ENCODE measurements around the gene SNAPC4. TPM values are rescaled to one million over a fixed set of nuclear protein-coding genes. Genes with fewer than 3 reads are reported as not detected.
A peak's percentile ranks its signal among the peaks of the same experiment; 100 is the strongest.

SNAPC4 gene
- polyA plus RNA-seq, 2 of the 4 experiments (the other 2 are of a cell fraction), result 2.7 to 10.3 TPM

- ChIA-PET CTCF (interaction anchor here (1.3 to 4.2 kb wide), 9 partner anchors 12 to 96 kb away, joined by 3 to 30 read pairs (median 4); no protein-coding TSS in a partner anchor), POLR2A (no interaction called here)
- no peak for ATAC-seq
- Histone ChIP-seq H3K4me2 (no peak overlapping the region), H3K27ac (no peak overlapping the region), H3K9me3 (no peaks in the 10 kb centered on the region), H3K4me3 (no peak overlapping the region), H3K4me1 (peaks cover 17% of the 10 kb centered on the region)
- no peak for FAIRE-seq
- no peak for TF ChIP-seq POLR2AphosphoS2 (conservative IDR thresholded peaks at IDR 0.05; ENCODE audit: low read length)
- TF ChIP-seq EHF (CRISPR knock-in tag; IDR thresholded peaks at IDR 0.05), result no peak
- TF ChIP-seq ESRRA (IDR thresholded peaks at IDR 0.05; ENCODE audit: borderline replicate concordance, low read length), result no peak
- DNase-seq (ENCODE audit: low read depth in 1 of 2, low spot score in 1 of 2), result no peak
- WGBS (ENCODE audit: missing lambda C conversion rate), result 85% methylated on average over 17 of the region's 17 CpGs
Measured at GRCh38 chr9:136441681-136442245, 41.8 kb upstream of the SNAPC4 start.

GRCh38 chr9:136441191-136441680 lies 41.3 kb upstream of the SNAPC4 start:
- no peak for DNase-seq (ENCODE audit: low read depth in 1 of 2, low spot score in 1 of 2)
- TF ChIP-seq GATA3 (IDR thresholded peaks at IDR 0.05; ENCODE audit: borderline replicate concordance) (no peak), HOXB13 (CRISPR knock-in tag; IDR thresholded peaks at IDR 0.05; ENCODE audit: low read depth) (no peak)
- POLR2A ChIA-PET, result no interaction called here

DNA sequence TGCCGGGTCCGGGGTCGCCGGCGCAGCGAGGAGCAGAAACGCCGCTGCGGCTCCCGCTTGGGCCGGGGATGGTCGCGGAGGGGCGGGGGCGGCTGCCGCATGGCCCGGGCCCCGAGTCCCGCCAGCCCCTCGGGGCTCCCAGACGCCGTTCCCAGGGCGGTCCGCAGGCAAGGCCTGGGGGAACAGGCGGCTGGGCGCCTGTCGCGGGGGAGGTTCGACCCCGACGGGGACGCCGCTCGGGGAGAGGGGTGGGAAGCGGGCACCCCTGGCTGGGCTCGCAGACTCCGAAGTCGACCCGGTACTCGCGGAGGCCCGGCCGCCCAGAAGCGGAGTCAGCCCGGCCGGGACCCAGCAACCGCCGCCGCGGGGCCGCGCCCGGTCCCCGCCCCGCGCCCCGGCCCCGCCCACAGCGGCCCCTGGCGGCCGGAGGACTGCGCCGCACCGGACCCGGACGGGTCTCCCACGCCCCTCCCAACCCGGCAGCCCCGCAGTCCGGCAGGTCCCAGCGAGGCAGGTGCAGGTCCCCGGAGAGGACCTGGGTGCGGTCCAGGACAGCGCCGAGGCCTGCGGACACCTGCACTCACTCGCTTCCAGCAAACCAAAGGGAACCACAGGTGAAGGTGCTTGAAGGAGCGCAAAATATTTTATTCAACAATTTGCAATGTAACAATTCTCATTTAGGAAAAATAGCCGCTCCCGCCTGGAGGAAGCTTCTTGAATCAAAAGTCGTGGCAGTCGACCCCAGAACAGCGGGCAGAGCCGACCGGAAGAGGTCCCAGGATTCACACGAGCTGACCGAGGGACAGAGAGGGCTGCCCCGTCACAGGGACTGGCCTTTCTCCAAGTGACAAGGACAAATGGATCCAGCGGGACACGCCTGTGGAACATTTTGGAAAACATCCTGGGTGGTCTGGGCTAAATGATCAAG lies 39.8 kb upstream of the SNAPC4 start, which contains the start of gene INPP5E:
Gene INPP5E, minus strand, starts transcription at position 365 of the 928 bp plus-strand sequence. CDS start 426 bp downstream, outside the sequence.
- H3K9me3 ChIP-seq, result no peaks in the 10 kb centered on the region
- 38% methylated on average over 18 of the region's 90 CpGs for WGBS (ENCODE audit: missing lambda C conversion rate)
- CTCF ChIA-PET, result interaction anchor here (0.6 to 4.2 kb wide), 24 partner anchors 10 to 259 kb away, joined by 3 to 30 read pairs (median 4); no protein-coding TSS in a partner anchor
- DNase-seq (ENCODE audit: low read depth in 1 of 2, low spot score in 1 of 2) (peak; percentile 79 to 81), FAIRE-seq (no peak), ATAC-seq (peak; percentile 82)
- peak within 1 kb of the TSS; percentile 76 for H3K4me2 ChIP-seq
- POLR2A ChIA-PET, result interaction anchor here (0.6 kb wide), 1 partner anchor 346 kb away, joined by 3 read pairs; no protein-coding TSS in a partner anchor
- peaks cover 17% of the 10 kb centered on the region for H3K4me1 ChIP-seq
- peak within 1 kb of the TSS; percentile 86 for H3K4me3 ChIP-seq
- peak within 1 kb of the TSS; percentile 91 to 99 for H3K27ac ChIP-seq
- TF ChIP-seq BHLHE40 (IDR thresholded peaks at IDR 0.05; ENCODE audit: low read depth, low read length), result no peak
- no peak; the same call in 1 of the 2 replicates for TF ChIP-seq KDM1A (IDR thresholded peaks at IDR 0.05; ENCODE audit: low read depth)
- no peak for TF ChIP-seq POLR2AphosphoS2 (conservative IDR thresholded peaks at IDR 0.05; ENCODE audit: low read length)
- TF ChIP-seq EP300 (IDR thresholded peaks at IDR 0.05), result no peak
- TF ChIP-seq, protein P1, sequence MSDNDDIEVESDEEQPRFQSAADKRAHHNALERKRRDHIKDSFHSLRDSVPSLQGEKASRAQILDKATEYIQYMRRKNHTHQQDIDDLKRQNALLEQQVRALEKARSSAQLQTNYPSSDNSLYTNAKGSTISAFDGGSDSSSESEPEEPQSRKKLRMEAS (IDR thresholded peaks at IDR 0.05), result no peak; the same call in 1 of the 2 replicates
- TF ChIP-seq, protein P2, sequence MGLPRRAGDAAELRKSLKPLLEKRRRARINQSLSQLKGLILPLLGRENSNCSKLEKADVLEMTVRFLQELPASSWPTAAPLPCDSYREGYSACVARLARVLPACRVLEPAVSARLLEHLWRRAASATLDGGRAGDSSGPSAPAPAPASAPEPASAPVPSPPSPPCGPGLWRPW (IDR thresholded peaks at IDR 0.05), result no peak
- no peak for TF ChIP-seq FOXS1 (CRISPR knock-in tag; IDR thresholded peaks at IDR 0.05)
- TF ChIP-seq CBX8 (IDR thresholded peaks at IDR 0.05), result no peak
- TF ChIP-seq RARB (CRISPR knock-in tag; IDR thresholded peaks at IDR 0.05), result no peak
- TF ChIP-seq CHD4 (IDR thresholded peaks at IDR 0.05; ENCODE audit: borderline replicate concordance), result no peak
- TF ChIP-seq ZFP36 (IDR thresholded peaks at IDR 0.05; ENCODE audit: borderline replicate concordance, partially characterized antibody), result no peak
- no peak for TF ChIP-seq ESRRA (IDR thresholded peaks at IDR 0.05; ENCODE audit: borderline replicate concordance, low read length)
- TF ChIP-seq CTCF (IDR thresholded peaks at IDR 0.05), result peak; percentile 87
- no peak for TF ChIP-seq HOXB13 (CRISPR knock-in tag; IDR thresholded peaks at IDR 0.05; ENCODE audit: low read depth)
- TF ChIP-seq HDAC2 (IDR thresholded peaks at IDR 0.05), result no peak
- TF ChIP-seq SREBF2 (IDR thresholded peaks at IDR 0.05), result no peak
- TF ChIP-seq PBX3 (IDR thresholded peaks at IDR 0.05), result 0 out of 2 replicates have a peak, but pooled peaks have one; percentile 16
- TF ChIP-seq, protein P3, sequence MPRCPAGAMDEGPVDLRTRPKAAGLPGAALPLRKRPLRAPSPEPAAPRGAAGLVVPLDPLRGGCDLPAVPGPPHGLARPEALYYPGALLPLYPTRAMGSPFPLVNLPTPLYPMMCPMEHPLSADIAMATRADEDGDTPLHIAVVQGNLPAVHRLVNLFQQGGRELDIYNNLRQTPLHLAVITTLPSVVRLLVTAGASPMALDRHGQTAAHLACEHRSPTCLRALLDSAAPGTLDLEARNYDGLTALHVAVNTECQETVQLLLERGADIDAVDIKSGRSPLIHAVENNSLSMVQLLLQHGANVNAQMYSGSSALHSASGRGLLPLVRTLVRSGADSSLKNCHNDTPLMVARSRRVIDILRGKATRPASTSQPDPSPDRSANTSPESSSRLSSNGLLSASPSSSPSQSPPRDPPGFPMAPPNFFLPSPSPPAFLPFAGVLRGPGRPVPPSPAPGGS (IDR thresholded peaks at IDR 0.05), result peak; percentile 87; the same call in 2 of the 3 replicates
- TF ChIP-seq TP53 (CRISPR knock-in tag; IDR thresholded peaks at IDR 0.05), result no peak
- peak; percentile 59 for TF ChIP-seq POLR2A (IDR thresholded peaks at IDR 0.05; ENCODE audit: low read length)
- no peak for TF ChIP-seq ZC3H11A (IDR thresholded peaks at IDR 0.05)
- no peak for TF ChIP-seq RFX5 (IDR thresholded peaks at IDR 0.05)
- no peak for TF ChIP-seq NFE2L2 (conservative IDR thresholded peaks at IDR 0.05; ENCODE audit: low read length)
- no peak for TF ChIP-seq FOSB (CRISPR knock-in tag; IDR thresholded peaks at IDR 0.05)
- peak; percentile 57; the same call in 1 of the 2 replicates for TF ChIP-seq PHF8 (IDR thresholded peaks at IDR 0.05; ENCODE audit: borderline replicate concordance, low read depth)
- no peak for TF ChIP-seq FOSL2 (IDR thresholded peaks at IDR 0.05)
- no peak for TF ChIP-seq FOSL2 (CRISPR knock-in tag; IDR thresholded peaks at IDR 0.05)

More at GRCh38 chr9:136441191-136441680, 41.3 kb upstream of the SNAPC4 start:
- Histone ChIP-seq H3K9me3 (no peaks in the 10 kb centered on the region), H3K4me2 (no peak overlapping the region), H3K27ac (no peak overlapping the region), H3K4me3 (no peak overlapping the region), H3K4me1 (peaks cover 17% of the 10 kb centered on the region)
- CTCF ChIA-PET, result interaction anchor here (1.1 to 4.2 kb wide), 9 partner anchors 8 to 95 kb away, joined by 4 to 30 read pairs (median 6); no protein-coding TSS in a partner anchor
- WGBS (ENCODE audit: missing lambda C conversion rate), result 89% methylated on average over 15 of the region's 15 CpGs
- FAIRE-seq (no peak), ATAC-seq (no peak)

Measured in A549 (cell line).